Endothelial cell of umbilical vein (primary cell): ENCODE results near the gene TMPRSS3. TPM values are rescaled to one million over a fixed set of nuclear protein-coding genes. Genes with fewer than 3 reads are reported as not detected.

ENCODE experiments used
- BruUV-seq: library from RNA; stranded (reverse); fragments of 400-500 nt; replicated peaks from 2 replicates; lab custom pipeline; 2021; lab: Mats Ljungman, UMichigan
- CTCF ChIA-PET: fragments of 300-600, 350-600 bp; sonication (Branson Sonifier 250); formaldehyde crosslinking; loops from one replicate; lab custom pipeline; 2021; ENCODE audit warnings: antibody characterized with exemption, inconsistent platforms; lab: Charles Lee
- POLR2A ChIA-PET: fragments of 300-600, 350-600 bp; sonication (Branson Sonifier 250); formaldehyde crosslinking; loops from one replicate; lab custom pipeline; 2021; ENCODE audit warnings: antibody characterized with exemption, inconsistent platforms; lab: Charles Lee
- DNase-seq: peaks from one replicate; pipeline ENCODE4 v3.0.0-alpha.2; 2011; ENCODE audit warnings: low read depth, low spot score
- FAIRE-seq: peaks from 2 replicates; lab custom pipeline; 2011; peaks lifted over from hg19 to GRCh38; lab: Jason Lieb, UNC
- H2AFZ ChIP-seq: 2 replicates; pipeline ENCODE4 v1.6.0; 2012; ENCODE audit warnings: low read depth, low read length, control low read depth, inconsistent platforms
- H3K27ac ChIP-seq: 2 replicates; pipeline ENCODE4 v1.5.1; 2011; ENCODE audit warnings: low read depth, mild to moderate bottlenecking, control low read depth, low read length, moderate library complexity; ENCODE audit not compliant: insufficient read depth
- H3K27me3 ChIP-seq, 2 experiments: 2 replicates each; pipeline versions ENCODE4 v1.6.0 to v1.6.1; 2011; ENCODE audit warnings: low read length in 2 of 2, mixed read lengths in 1 of 2; ENCODE audit not compliant: control insufficient read depth in 2 of 2, insufficient read depth in 2 of 2
- H3K36me3 ChIP-seq, 2 experiments: 2 replicates in 1 of 2; 3 replicates in 1 of 2; pipeline ENCODE4 v1.5.1; 2011; ENCODE audit warnings: low read length in 2 of 2, mild to moderate bottlenecking in 1 of 2, moderate library complexity in 1 of 2; ENCODE audit not compliant: control insufficient read depth in 2 of 2, insufficient read depth in 2 of 2; ENCODE audit errors: extremely low read depth in 1 of 2
- H3K4me1 ChIP-seq: 3 replicates; pipeline ENCODE4 v1.5.1; 2011; ENCODE audit warnings: mild to moderate bottlenecking, low read length; ENCODE audit not compliant: control insufficient read depth, insufficient read depth; ENCODE audit errors: extremely low read depth
- H3K4me2 ChIP-seq: 2 replicates; pipeline ENCODE4 v1.6.1; 2011; ENCODE audit warnings: low read length, control low read depth, mixed read lengths; ENCODE audit not compliant: insufficient read depth
- H3K4me3 ChIP-seq, 3 experiments: fragments of 200-600 bp in 1 of 3; sonication (generic), shearing (Covaris generic) in 1 of 3; replicated peaks in 1 of 3; 2 replicates each; pipeline ENCODE4 v1.5.1; 2011 to 2016; ENCODE audit warnings: control low read depth in 3 of 3, low read length in 3 of 3, mild to moderate bottlenecking in 2 of 3, inconsistent platforms in 1 of 3, low read depth in 1 of 3, moderate library complexity in 1 of 3; ENCODE audit not compliant: insufficient read depth in 1 of 3
- H3K79me2 ChIP-seq: 2 replicates; pipeline ENCODE4 v1.6.0; 2012; ENCODE audit warnings: low read length, inconsistent platforms; ENCODE audit not compliant: control insufficient read depth, insufficient read depth
- H3K9ac ChIP-seq: replicated peaks from 2 replicates; pipeline ENCODE3; 2011; ENCODE audit warnings: low read length, control low read depth; ENCODE audit not compliant: insufficient read depth; ENCODE audit errors: extremely low read depth
- H3K9me1 ChIP-seq: replicated peaks from 3 replicates; pipeline ENCODE4 v1.6.0; 2011; ENCODE audit warnings: mild to moderate bottlenecking, low read length; ENCODE audit not compliant: control insufficient read depth, insufficient read depth; ENCODE audit errors: extremely low read depth
- H3K9me3 ChIP-seq: replicated peaks from 2 replicates; pipeline ENCODE4 v1.5.1; 2012; ENCODE audit warnings: low read length, inconsistent platforms; ENCODE audit not compliant: control insufficient read depth, insufficient read depth
- H4K20me1 ChIP-seq: replicated peaks from 2 replicates; pipeline ENCODE3; 2011; ENCODE audit warnings: mild to moderate bottlenecking, low read length; ENCODE audit not compliant: control insufficient read depth, insufficient read depth; ENCODE audit errors: extremely low read depth
- CTCF ChIP-seq, 2 donors: IDR thresholded peaks; 1 replicate in 1 of 2; 2 replicates in 1 of 2; pipeline ENCODE4 v1.5.1; 2011; ENCODE audit warnings: low read length in 2 of 2, mild to moderate bottlenecking in 2 of 2, moderate library complexity in 2 of 2, control low read depth in 1 of 2, inconsistent platforms in 1 of 2, low read depth in 1 of 2; ENCODE audit not compliant: insufficient read depth in 1 of 2; ENCODE audit errors: extremely low read depth in 1 of 2
- EZH2 ChIP-seq: IDR thresholded peaks from 2 replicates; pipeline ENCODE4 v1.6.1; 2012; ENCODE audit warnings: borderline replicate concordance, low read depth, mild to moderate bottlenecking, moderate library complexity, low read length, inconsistent platforms; ENCODE audit not compliant: severe bottlenecking
- FOS ChIP-seq: IDR thresholded peaks from 2 replicates; pipeline ENCODE4 v1.6.1; 2011; ENCODE audit warnings: mild to moderate bottlenecking, low read length, moderate library complexity, borderline replicate concordance; ENCODE audit not compliant: insufficient read depth
- GATA2 ChIP-seq: IDR thresholded peaks from 2 replicates; pipeline ENCODE4 v1.7.0; 2011; ENCODE audit warnings: low read depth, mild to moderate bottlenecking, moderate library complexity, mixed read lengths, low read length; ENCODE audit not compliant: insufficient read length, insufficient read depth
- JUN ChIP-seq: IDR thresholded peaks from 2 replicates; pipeline ENCODE4 v1.6.1; 2011; ENCODE audit warnings: borderline replicate concordance, low read depth; ENCODE audit not compliant: insufficient read length, insufficient read depth
- MYC ChIP-seq: IDR thresholded peaks from one replicate; pipeline ENCODE4 v1.6.1; 2011; ENCODE audit warnings: mild to moderate bottlenecking, low read depth, low read length
- POLR2A ChIP-seq: IDR thresholded peaks from 2 replicates; pipeline ENCODE4 v1.6.1; 2012; ENCODE audit warnings: low read depth, mild to moderate bottlenecking, control low read depth, low read length
- POLR2AphosphoS5 ChIP-seq: IDR thresholded peaks from 2 replicates; pipeline ENCODE4 v1.6.1; 2012; ENCODE audit warnings: low read depth, mild to moderate bottlenecking, control low read depth, low read length, moderate library complexity; ENCODE audit not compliant: insufficient read depth
- dilution Hi-C: fragments of 300-500 bp; cut with MboI; formaldehyde crosslinking; loops from one replicate; pipeline ENCODE4 v1.15.0; 2019; ENCODE audit warnings: low sequenced_read_pairs; ENCODE audit not compliant: extremely low pct_ligation_motif_present
- intact Hi-C: fragments of 100-400 bp; cut with micrococcal nuclease; formaldehyde crosslinking; loops from one replicate; pipeline ENCODE4 v1.10.0; 2022
- polyA plus RNA-seq, 4 experiments: library from polyadenylated mRNA; depleted of rRNA in 3 of 4; stranded (reverse) in 3 of 4; unstranded in 1 of 4; fragments of >200 nt; gene quantifications; 2 replicates each; pipeline versions ENCODE4 v1.2.1 to v1.2.3, GENCODE V29; 2011 to 2012; ENCODE audit warnings: missing spikeins in 1 of 4
- total RNA-seq: library from RNA; stranded (reverse); gene quantifications from 2 replicates; pipeline ENCODE4 v1.2.3, GENCODE V29; 2021
- TF ChIP-seq, protein P1 (sequence below): IDR thresholded peaks from 2 replicates; pipeline ENCODE4 v1.6.1; 2011; ENCODE audit not compliant: insufficient read depth, insufficient read length

TMPRSS3 gene
- total and polyA plus RNA-seq, 2 donors (not counting 3 experiments of a cell fraction or from before 2014, with no cell fraction given) = not detected

DNA sequence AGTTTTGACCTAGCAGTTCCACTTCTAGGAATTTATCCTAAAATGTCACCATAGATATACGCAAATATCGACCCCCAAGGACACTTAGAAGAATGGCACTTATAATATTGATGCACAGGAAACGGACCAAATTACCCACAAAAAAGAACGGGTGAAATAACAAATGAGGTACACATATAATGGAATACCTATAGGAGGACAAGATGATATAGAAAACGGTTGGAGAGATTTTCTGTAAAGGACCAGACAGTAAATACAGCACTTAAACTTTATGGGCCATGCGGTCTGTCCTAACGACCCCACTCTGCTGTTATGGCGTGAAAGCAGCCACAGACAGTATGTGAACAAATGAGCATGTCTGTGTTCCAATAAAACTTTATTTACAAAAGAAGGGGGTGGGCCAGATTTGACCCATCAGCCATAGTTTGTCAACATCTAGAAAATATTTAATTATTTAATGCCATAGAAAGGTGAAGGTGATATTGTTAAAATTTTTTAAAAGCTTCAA, 2.4 kb downstream of the TMPRSS3 start:
- ChIA-PET POLR2A (no interaction called here), CTCF (interaction anchor here (1.1 to 2.2 kb wide), 4 partner anchors 11 to 248 kb away, joined by 3 to 7 read pairs (median 6); no protein-coding TSS in a partner anchor)
- Histone ChIP-seq H3K79me2 (no peaks in the 10 kb centered on the region), H3K9me1 (no peaks in the 10 kb centered on the region), H3K4me2 (peak overlapping the region; percentile 22), H4K20me1 (no peaks in the 10 kb centered on the region), H2AFZ (no peak overlapping the region), H3K27me3 (peaks cover 2 to 36% of the 10 kb centered on the region in 2 experiments), H3K4me3 (no peak overlapping the region), H3K4me1 (no peaks in the 10 kb centered on the region), H3K9me3 (no peaks in the 10 kb centered on the region), H3K9ac (no peak overlapping the region), H3K36me3 (no peaks in the 10 kb centered on the region), H3K27ac (no peak overlapping the region)
- BruUV-seq = no TSS peak
- TF ChIP-seq JUN (no peak), POLR2A (no peak), POLR2AphosphoS5 (no peak), MYC (no peak), FOS (no peak), EZH2 (no peak), GATA2 (no peak), CTCF (IDR thresholded peaks at IDR 0.05; ENCODE audit: extremely low read depth in 1 of 2, insufficient read depth in 1 of 2, low read depth in 1 of 2, low read length in 2 of 2) (no peak)
- TF ChIP-seq, protein P1, sequence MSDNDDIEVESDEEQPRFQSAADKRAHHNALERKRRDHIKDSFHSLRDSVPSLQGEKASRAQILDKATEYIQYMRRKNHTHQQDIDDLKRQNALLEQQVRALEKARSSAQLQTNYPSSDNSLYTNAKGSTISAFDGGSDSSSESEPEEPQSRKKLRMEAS = no peak
- dilution Hi-C loops = no loop called here
- DNase-seq (no peak), FAIRE-seq (no peak)
- intact Hi-C loops = no loop called here
